ENCODE measurements around the gene MNDA.

DNA sequence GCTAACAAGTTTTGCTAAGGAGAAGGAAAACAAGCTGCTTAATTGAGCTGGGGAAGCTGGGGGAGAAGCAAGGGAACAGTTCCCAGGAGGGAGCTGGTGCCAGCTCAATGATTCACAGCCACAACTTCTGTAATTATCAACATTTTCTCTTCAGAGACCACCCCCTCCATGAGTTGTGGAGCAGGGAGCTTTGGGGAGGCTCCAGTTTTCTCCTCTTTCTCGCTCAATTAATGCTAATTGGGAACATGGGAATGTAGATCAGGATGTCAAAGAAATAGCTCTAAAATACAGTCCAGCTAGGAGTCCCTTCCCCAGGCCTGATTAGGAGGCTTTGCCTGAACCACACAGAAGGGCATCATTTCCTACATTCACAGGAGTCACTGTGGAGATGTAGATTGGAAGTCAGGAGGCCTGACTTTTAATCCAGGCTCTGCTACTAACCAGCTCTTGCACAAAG, 12.1 kb upstream of the MNDA start:
- TF ChIP-seq CTBP1 (IDR thresholded peaks at IDR 0.05; ENCODE audit: borderline replicate concordance) (no peak), FOXK2 (IDR thresholded peaks at IDR 0.05) (no peak), FOXM1 (IDR thresholded peaks at IDR 0.05; ENCODE audit: borderline replicate concordance) (no peak), SUZ12 (IDR thresholded peaks at IDR 0.05) (no peak), LEF1 (IDR thresholded peaks at IDR 0.05; ENCODE audit: borderline replicate concordance) (no peak), FOXA1 (IDR thresholded peaks at IDR 0.05) (no peak), SP1 (IDR thresholded peaks at IDR 0.05) (no peak), HDGF (IDR thresholded peaks at IDR 0.05; ENCODE audit: borderline replicate concordance) (no peak), ARNT (IDR thresholded peaks at IDR 0.05) (no peak), BHLHE40 (IDR thresholded peaks at IDR 0.05; ENCODE audit: borderline replicate concordance) (no peak), TARDBP (IDR thresholded peaks at IDR 0.05) (no peak)

Data from HEK293T (cell line).